HG02678 (cell line): ENCODE data around the gene CDC25B.

Experiments
- ATAC-seq: cut with Tn5 transposase; IDR thresholded peaks from one replicate; pipeline ENCODE4 v1.9.1; 2021; ENCODE audit warnings: mild to moderate bottlenecking, moderate library complexity; ENCODE audit not compliant: unreplicated experiment

Gene CDC25B

DNA sequence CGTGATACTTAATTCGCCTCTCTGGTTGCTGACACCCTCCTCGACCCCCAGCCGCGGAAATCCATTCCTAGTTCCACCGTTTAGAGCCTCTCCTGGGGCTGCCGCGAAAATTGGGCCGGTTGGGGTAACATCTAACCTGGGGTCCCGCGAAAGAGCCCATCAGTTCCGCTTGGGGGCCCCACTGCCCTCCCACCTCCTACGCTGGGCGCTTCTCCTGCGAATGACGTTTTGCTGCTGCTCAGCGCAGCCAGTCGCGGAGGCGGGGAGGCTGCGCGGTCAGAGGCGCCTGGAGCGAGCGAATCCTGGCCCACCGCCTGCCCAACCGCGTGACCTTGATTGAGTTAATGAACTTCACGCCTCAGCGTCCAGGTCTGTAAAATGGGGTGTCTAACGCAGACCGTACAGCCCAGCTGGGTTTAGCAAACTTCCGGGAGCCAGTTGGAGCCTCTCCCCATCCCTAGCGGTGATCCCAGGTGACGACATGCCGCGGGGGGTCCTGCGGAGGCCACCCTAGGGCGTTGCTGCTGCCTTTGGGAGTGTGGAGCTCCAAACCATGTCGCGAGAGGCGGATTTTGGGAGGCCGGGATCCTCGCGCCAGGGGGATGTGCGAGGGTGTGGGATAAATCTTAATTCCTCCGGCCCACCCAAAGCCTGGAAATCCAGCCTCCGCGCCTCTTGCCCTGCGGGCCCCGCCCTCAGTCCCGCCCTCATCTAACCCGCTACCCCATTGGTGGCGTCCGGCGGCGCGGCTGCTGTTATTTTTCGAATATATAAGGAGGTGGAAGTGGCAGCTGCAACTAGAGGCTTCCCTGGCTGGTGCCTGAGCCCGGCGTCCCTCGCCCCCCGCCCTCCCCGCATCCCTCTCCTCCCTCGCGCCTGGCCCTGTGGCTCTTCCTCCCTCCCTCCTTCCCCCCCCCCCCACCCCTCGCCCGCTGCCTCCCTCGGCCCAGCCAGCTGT is at the start of gene CDC25B:
Gene CDC25B (plus strand): TSS at position 800 of the 958 bp plus-strand sequence. CDS start 222 bp downstream, outside the sequence.
- peak; percentile 66 for ATAC-seq

DNA sequence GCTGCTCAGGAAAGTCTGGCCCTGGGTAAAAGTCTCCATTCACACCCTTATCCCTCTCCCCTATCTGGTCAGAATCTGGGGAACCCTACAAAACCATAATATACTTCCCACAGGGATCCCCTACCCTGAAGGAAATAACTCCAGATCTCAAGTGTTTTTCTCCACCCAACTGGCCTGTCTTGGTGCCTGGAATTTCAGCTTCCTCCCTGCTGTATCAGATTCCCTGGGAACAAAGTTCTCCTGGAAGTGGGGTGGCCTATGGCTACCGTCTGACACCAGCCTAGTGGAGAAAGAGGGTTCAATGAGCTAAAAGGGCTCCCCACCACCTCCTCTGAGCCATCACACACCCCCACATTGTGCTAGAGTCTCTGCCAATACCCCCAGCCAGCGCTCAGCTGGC is 48.6 kb upstream of the CDC25B start:
- ATAC-seq, result no peak

DNA sequence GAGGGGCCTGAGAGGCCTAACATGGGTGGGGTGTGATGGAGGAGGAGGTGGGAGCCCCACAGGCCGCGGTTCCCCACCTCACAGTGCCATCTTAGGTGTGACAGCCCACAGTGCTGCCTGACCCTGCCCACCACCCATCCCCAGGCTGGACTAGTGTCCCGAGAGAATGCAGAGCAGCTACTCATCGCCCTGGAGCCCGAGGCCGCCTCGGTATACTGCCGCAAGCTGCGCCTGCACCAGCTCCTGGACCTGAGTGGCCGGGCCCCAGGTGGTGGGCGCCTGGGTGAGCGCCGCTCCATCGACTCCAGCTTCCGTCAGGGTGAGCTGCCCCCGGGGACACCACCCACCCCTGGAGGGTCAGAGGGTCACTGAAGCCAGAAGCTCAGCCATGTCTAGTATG is 48.0 kb upstream of the CDC25B start:
- ATAC-seq, result no peak

DNA sequence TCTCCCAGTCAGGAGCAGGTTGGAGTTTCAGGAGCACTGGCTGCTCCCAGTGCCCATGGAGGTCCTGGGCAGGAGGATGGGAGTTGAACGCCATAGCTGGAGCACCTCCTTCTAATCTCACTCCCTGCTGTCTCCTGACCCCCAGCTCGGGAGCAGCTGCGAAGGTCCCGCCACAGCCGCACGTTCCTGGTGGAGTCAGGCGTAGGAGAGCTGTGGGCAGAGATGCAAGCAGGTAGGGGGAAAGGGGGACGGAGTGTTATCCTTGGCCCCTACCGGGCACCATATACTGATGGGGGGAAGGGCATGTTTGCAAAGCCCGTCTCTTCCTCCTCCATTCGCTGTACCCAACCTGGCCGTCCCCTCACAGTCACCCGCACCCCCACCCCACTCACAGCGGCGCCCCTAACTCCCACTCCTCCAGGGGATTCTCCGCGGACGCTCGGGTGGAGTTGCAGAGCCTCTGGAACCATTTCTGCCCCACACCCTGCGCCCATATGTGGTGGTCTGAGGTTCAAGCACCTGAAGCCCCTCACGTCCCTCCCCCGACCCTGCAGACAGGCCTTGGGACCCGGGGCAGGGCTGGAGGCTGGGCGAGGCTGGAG is 46.9 kb upstream of the CDC25B start:
- ATAC-seq, result no peak

DNA sequence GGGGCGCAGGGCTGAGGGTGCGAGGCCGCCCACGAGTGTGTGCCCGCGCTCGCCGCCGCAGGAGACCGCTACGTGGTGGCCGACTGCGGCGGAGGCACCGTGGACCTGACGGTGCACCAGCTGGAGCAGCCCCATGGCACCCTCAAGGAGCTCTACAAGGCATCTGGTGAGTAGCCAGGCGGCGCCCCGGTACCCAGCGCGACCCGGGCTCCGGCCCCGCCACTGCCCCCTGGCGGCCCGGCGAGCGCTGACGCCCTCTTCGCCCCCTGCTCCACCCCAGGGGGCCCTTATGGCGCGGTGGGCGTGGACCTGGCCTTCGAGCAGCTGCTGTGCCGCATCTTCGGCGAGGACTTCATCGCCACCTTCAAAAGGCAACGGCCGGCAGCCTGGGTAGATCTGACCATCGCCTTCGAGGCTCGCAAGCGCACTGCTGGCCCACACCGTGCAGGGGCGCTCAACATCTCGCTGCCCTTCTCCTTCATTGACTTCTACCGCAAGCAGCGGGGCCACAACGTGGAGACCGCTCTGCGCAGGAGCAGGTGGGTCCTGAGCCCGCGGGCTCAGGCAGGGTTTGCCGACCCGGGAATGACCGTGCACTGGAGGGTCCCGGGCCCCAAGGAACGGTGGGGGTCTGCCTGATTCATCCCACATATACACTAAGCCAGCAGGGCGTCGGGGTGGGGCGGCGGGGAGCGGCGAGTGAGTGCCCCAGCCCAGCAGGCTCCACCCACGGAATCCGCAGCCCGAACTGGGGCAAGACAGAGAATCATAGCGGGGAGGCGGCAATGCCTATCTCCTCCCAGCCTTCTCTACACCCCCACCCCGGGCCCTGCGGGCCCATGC is 46.2 kb upstream of the CDC25B start:
- ATAC-seq, result no peak

DNA sequence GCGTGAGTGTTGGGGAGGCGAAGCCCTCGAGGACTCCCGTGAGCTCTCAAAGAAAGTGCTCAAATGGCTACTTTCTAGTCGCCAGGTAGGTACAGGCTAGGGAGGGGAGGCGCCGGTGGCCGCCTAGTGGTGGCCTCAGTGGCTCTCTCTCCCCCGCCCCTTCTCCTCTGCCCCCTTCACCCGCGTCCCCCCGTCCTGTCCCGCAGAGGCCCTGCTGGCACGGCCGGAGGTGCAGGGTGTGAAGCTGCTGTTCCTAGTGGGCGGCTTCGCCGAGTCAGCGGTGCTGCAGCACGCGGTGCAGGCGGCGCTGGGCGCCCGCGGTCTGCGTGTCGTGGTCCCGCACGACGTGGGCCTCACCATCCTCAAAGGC is 44.8 kb upstream of the CDC25B start:
- ATAC-seq, result no peak

DNA sequence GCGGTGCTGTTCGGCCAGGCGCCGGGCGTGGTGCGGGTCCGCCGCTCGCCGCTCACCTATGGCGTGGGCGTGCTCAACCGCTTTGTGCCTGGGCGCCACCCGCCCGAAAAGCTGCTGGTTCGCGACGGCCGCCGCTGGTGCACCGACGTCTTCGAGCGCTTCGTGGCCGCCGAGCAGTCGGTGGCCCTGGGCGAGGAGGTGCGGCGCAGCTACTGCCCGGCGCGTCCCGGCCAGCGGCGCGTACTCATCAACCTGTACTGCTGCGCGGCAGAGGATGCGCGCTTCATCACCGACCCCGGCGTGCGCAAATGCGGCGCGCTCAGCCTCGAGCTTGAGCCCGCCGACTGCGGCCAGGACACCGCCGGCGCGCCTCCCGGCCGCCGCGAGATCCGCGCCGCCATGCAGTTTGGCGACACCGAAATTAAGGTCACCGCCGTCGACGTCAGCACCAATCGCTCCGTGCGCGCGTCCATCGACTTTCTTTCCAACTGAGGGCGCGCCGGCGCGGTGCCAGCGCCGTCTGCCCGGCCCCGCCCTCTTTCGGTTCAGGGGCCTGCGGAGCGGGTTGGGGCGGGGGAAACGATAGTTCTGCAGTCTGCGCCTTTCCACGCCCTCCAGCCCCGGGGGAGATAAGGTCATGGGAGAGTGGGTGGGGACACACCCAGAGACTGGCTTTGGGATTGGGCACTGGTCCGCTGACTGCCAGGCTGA is 44.3 kb upstream of the CDC25B start:
- ATAC-seq, result no peak

DNA sequence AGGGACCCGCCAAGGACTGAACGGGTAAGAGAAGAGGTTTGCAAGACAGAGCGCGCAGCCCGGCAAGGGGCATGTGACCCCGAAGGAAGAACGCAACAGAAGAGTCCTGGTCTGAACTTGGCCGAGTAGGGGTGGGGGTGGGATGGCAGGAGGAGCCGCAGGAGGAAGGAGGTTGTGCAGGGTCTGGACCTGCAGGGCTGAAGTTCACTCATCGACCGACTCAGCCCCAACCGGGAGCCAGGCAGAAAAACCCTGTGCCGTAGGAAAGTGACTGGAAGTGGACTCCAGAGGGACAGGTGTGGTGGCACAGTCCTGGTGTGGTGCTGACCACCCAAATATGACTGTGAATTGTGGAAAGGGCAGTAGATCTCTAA is 43.7 kb upstream of the CDC25B start:
- no peak for ATAC-seq

DNA sequence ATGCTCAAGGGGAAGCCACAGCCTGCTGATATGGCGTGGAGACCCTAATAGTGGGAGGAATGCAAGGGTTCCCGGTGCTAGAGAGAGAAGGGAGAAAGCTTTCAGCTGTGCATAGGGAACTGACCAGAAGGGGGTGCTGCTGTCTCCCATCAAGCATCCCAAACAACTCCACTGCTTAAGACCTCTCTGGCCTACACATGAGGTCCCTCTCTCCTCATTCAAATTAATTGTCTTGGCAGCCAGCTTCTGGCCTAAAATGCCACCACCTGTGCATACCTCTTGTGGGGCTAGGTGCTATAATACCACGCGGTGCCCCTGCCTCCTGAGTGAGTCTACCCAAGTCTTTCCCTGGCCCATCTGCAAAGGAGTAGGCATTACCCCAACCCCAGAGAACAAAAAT is 43.0 kb upstream of the CDC25B start:
- no peak for ATAC-seq

DNA sequence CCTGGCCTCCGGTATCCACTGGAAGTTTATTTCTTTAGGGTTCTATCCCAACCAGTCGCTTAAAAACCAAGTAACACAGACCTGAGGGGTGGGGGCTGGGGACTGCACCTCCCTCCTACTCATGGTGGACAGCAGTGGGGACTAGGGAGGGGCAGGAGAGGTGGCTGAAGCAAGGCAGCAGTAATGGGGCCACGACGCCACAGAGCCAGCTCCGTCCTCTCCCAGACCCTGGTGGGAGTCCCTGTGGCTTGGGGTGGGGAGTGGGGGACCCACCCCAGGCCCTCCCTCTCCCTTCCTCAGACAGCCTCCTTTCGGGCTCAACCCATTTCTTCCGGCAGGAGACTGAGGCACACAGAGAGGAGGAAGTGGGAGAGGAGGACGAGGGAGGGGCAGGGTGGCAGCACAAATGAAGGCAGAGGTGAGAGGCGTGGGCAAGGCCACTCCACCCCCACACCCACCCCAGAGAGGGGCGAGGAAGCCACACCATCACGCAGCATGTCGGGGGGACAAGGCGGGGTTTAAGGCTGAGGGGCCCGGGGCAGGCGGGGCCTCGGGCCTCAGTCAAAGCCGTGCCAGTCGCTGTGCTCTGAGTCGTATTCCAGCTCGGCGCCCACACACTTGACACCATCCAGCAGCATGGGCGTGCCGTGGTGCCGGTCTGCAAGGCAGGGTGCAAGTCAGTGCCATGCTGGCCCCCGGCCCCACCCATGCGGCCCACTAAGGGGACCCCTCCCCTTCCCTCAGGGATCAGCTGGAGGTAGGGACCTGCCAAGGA is 42.4 kb upstream of the CDC25B start:
- no peak for ATAC-seq

DNA sequence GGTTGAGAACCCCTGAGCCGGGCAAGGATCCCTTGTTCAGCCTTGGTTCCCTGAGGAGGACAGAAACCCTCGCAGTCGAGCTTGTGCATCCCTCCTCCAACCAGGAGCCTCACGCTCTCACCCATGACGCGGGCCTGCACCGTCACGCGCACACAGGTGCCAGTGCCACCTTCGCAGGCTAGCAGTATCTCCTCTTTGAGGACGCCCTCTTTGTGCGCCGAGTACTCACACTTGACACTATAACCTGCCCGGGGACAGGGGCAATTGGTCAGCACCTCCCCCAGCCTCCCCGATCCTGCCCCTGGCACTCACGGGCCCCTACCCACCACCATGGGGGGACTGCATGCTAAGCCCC is 41.9 kb upstream of the CDC25B start:
- ATAC-seq, result no peak

DNA sequence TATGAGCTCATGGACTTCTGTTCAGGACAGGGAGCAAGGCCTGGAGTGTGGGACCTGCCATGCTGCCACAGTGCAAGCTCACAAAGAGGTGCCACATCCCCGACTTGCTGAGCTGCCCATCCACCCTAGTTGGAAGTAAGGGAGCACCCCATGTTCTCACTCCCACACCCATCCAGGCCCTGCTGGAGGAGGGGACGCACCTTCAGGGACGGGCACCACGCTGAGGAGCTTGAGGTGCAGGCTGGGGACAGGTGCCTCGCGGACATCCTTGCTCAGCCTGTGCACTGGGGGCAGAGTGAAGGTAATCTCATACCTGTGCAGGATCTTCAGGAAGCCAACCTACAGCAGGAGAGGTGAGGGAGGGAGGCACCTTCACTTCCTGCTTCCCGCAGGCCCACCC is 40.8 kb upstream of the CDC25B start:
- ATAC-seq, result no peak

DNA sequence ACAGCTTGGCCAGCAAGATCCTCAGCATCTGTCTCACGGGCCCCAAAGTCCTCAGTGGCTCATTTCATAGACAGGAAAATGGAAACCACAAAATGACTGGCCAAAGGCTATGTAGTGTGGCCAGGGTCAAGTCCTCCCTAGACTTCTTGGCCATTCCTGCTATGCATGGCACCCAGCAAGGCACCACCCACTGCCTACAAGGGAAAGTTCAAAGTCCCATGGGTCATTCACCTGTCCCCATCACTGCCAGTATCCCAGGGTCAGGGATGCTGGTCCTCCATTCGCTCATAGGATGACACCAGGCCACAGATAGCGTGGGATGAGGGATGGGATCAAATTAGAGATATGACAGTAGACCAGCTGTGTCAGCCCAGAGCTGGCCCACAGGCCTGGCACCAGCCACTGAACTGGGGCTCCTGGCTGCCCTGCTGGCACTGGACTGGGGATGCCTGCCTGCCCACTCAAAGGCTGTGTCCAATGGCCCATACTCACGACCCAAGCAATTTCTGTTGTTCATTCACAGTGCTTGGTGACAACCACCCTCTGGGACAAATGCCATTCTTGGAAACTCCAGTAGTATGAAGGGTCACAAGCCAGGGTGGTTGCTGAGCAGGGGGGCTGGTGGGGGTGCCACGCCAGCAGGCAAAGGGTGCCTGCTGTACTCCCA is 40.2 kb upstream of the CDC25B start:
- no peak for ATAC-seq

DNA sequence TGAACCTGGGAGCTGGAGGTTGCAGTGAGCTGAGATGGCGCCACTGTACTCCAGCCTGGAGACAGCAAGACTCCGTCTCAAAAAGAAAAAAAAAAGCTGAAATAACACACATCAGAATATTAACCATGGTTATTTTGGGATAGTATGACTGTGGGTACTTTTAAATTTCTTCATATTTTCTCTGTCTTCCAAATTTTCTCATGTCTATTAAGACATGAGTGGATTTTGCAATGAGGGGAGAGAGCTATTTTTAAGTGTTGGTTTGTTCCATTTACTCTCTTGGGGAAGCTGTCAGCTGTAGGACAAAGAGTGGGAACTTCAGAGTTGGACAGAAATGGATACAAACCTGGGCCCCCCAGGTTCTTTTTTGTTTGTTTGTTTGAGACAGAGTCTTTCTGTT is 38.8 kb upstream of the CDC25B start:
- no peak for ATAC-seq

DNA sequence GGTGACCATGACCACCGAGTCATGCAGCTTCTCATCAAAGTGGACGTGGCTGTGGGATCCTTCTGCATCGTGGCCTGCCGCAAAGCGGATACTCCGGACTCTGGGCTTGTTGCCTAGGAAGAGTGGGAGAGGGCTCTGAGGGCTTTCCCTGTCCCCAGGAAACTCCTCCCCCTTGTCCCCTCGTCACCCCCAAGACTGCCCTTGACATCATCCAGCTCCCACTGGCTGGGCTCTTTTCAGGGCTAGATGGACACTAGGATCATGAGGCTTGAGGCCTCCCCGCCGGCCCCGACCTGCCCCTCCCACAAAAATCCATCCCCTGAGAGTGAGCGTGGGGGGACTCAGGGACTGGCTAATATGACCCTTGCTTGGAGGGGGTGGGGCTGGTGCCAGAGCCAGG is 37.5 kb upstream of the CDC25B start:
- ATAC-seq, result no peak

DNA sequence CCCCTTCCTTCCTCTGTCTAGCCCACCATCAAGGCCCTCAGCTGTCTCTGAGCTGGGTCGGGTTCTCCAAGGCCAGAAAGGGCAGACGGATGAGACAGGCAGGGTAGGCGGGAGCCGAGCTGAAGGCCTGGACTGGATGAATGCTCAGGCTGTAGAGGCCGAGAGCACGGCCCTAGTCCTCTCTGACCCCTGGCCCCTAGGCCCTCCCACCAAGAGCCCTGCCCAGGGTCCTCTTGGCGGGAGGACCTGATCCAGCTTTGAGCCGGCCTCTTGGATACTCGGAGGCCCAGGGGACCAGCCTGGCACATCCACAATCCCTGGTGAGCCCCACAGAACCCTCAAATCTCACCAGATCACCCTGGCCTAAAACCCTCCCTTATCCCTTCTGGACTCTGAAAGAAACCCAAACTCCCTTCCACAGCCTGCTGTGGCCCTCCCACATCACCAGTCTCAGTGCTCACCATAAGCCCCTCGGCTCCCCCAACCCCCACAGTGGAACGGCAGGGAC is 36.7 kb upstream of the CDC25B start:
- no peak for ATAC-seq

DNA sequence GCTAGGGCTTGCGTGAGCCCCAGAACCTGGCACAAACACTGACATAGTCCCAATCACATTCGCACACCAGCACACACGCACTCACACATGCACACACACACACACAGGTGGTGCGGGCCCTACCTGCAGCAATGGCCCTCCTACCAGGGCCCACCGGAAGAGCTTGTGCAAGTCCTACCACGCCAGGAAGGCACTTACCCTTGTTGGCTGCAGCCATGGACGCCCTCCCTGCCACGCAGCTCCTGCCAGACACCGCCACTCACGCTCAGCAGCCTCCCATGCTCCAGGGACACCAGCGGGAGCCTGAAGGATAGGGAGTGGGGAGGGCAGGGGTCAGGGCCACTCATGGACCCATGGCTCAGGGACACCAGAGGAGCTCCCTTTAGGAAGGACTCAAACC is 36.2 kb upstream of the CDC25B start:
- no peak for ATAC-seq

DNA sequence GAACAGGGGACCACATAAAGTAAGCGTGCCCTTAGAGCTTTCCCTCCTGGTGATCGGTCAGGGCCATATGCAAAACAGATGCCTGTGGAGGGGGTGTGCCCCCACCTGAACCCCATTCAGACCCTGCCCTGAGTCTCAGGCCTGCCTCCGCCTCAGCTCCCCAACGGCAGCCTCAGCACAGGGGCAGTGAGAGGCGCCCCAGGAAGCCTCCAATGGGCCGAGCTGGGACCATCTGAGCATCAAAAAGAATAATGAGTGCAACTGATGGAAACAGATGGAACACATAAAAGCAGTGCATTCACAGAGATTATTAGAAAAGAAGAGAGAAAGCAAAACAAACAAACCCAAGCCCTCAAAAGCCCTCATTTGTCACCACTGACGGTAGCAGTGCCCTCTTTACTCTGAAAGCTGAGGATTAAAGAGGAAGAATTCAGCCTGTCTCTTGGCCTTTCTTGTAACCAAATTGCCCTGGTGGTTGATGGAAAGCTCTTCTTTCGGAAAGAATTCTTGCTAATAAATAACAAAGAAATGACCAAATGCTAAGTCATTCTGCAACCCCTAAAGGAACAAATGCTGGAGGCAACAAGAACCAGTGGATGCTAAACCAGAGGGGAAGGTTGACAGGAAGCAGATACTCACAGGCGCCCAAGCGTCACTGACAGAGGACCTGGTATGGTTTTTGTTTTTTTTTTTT is 35.3 kb upstream of the CDC25B start:
- no peak for ATAC-seq
